IPS-18c (cell line): Measurements from ENCODE around the gene FARP1.
"Not testable (repeated sequence)": the region's sequence is repeated elsewhere in the genome, so short reads cannot be mapped to it uniquely, and the experiment has no call there.

Experiments
- H3K4me3 ChIP-seq: 2 replicates; pipeline ENCODE4 v1.7.0; 2013; ENCODE audit warnings: low read depth, mild to moderate bottlenecking, low read length, moderate library complexity; ENCODE audit not compliant: insufficient read depth
- H3K9me3 ChIP-seq: one replicate; pipeline ENCODE4 v1.6.1; 2013; ENCODE audit warnings: mild to moderate bottlenecking, low read length, moderate library complexity; ENCODE audit not compliant: control insufficient read depth, insufficient read depth

FARP1 gene

GRCh38 chr13:98228661-98229341, 85.9 kb downstream of the FARP1 start:
- Histone ChIP-seq H3K9me3 (no peaks in the 10 kb centered on the region), H3K4me3 (no peak overlapping the region)

GRCh38 chr13:98230762-98231161, 87.9 kb downstream of the FARP1 start:
- H3K9me3 ChIP-seq, H3K4me3 ChIP-seq: not testable (repeated sequence)

GRCh38 chr13:98232456-98232855, 89.6 kb downstream of the FARP1 start:
- Histone ChIP-seq H3K9me3 (no peaks in the 10 kb centered on the region), H3K4me3 (no peak overlapping the region)

GRCh38 chr13:98233127-98233526, 90.2 kb downstream of the FARP1 start:
- Histone ChIP-seq H3K4me3 (no peak overlapping the region), H3K9me3 (no peaks in the 10 kb centered on the region)

- H3K4me3 ChIP-seq, result no peak overlapping the region
- H3K9me3 ChIP-seq, result no peaks in the 10 kb centered on the region
Observed at GRCh38 chr13:98234348-98234747, 91.5 kb downstream of the FARP1 start.

- no peak overlapping the region for H3K4me3 ChIP-seq
- H3K9me3 ChIP-seq, result no peaks in the 10 kb centered on the region
Observed at GRCh38 chr13:98236197-98236596, 93.3 kb downstream of the FARP1 start.

GRCh38 chr13:98237331-98237730, 94.4 kb downstream of the FARP1 start:
- Histone ChIP-seq H3K9me3 (no peaks in the 10 kb centered on the region), H3K4me3 (no peak overlapping the region)

GRCh38 chr13:98239162-98240076, 96.5 kb downstream of the FARP1 start:
- no peak overlapping the region; the same call in 1 of the 2 replicates for H3K4me3 ChIP-seq
- H3K9me3 ChIP-seq, result no peaks in the 10 kb centered on the region

GRCh38 chr13:98240135-98240534, 97.2 kb downstream of the FARP1 start:
- H3K9me3 ChIP-seq, result no peaks in the 10 kb centered on the region
- no peak overlapping the region; the same call in 1 of the 2 replicates for H3K4me3 ChIP-seq

GRCh38 chr13:98240974-98241373, 98.1 kb downstream of the FARP1 start:
- no peak overlapping the region for H3K4me3 ChIP-seq
- H3K9me3 ChIP-seq, result no peaks in the 10 kb centered on the region

- H3K4me3 ChIP-seq, result no peak overlapping the region
- H3K9me3 ChIP-seq, result no peaks in the 10 kb centered on the region
Observed at GRCh38 chr13:98241976-98242375, 99.1 kb downstream of the FARP1 start.

- Histone ChIP-seq H3K4me3 (no peak overlapping the region), H3K9me3 (no peaks in the 10 kb centered on the region)
Observed at GRCh38 chr13:98242403-98242802, 99.5 kb downstream of the FARP1 start.

GRCh38 chr13:98243929-98244272, 101.0 kb downstream of the FARP1 start:
- Histone ChIP-seq H3K4me3 (no peak overlapping the region), H3K9me3 (no peaks in the 10 kb centered on the region)

GRCh38 chr13:98246538-98247172, 103.8 kb downstream of the FARP1 start:
- H3K4me3 ChIP-seq, result no peak overlapping the region
- H3K9me3 ChIP-seq, result no peaks in the 10 kb centered on the region

GRCh38 chr13:98251708-98252107, 108.8 kb downstream of the FARP1 start:
- no peak overlapping the region for H3K4me3 ChIP-seq

GRCh38 chr13:98252931-98253470, 110.1 kb downstream of the FARP1 start:
- no peaks in the 10 kb centered on the region for H3K9me3 ChIP-seq
- H3K4me3 ChIP-seq, result no peak overlapping the region

More at GRCh38 chr13:98251708-98252107, 108.8 kb downstream of the FARP1 start:
- H3K9me3 ChIP-seq, result no peaks in the 10 kb centered on the region

- no peak overlapping the region for H3K4me3 ChIP-seq
- H3K9me3 ChIP-seq, result no peaks in the 10 kb centered on the region
Observed at GRCh38 chr13:98253526-98253925, 110.6 kb downstream of the FARP1 start.

- Histone ChIP-seq H3K4me3 (no peak overlapping the region), H3K9me3 (no peaks in the 10 kb centered on the region)
Observed at GRCh38 chr13:98254513-98254912, 111.6 kb downstream of the FARP1 start.
